Stimulated activated CD8-positive, alpha-beta memory T cell treated with anti-CD3 and anti-CD28 coated beads, Interleukin-15, amount 100 ng/mL, for 24 hours (primary cell): Measurements from ENCODE around the gene CHID1.

Experiments used
- DNase-seq: peaks from one replicate; pipeline ENCODE4 v3.0.0-alpha.2; 2020; ENCODE audit warnings: low read depth

The CHID1 gene

GRCh38 chr11:863910-864827, 46.4 kb downstream of the CHID1 start:
- DNase-seq: no peak

DNA sequence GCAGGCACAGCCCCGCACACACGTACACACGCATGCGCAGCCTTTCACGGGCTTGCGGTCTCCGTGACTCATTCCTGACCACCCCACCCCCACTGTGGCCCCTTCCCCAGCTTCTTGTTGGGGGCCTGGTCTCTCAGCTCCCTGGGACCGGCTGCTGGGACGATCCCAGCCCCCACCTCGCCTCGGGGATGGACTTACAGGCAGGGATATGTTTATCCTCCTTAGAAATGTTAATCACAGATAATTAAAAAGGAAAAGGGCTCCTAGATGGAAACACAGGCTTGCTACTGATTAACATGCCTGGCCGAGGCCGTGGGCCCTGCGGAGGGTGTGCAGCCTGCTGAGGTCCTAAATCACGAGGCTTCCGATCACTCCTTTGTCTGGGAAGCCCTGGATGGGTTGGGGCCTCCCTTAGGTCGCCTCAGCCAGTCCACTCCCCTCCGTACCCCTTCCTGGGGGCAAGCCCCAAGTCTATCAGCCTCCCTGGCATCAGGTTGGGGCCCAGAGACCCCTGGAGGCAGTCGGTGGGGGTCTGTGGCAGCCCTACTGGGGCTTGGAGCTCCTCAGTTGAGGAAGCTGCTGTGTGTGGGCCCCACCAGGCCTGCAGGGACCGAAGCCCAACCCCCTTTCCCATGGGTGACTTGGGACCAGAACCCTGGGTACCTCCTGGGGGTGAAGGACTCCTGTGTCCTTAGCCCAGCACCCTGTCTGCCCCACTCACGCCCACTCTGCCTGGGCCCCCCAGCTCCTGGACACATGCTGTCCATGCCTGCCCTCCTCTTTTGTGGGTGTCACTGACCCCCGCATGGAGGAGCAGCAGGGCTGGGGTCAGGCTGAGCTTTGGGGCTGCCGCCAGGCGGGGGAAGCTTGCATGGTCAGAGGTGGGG, 47.3 kb downstream of the CHID1 start:
- no peak for DNase-seq

DNA sequence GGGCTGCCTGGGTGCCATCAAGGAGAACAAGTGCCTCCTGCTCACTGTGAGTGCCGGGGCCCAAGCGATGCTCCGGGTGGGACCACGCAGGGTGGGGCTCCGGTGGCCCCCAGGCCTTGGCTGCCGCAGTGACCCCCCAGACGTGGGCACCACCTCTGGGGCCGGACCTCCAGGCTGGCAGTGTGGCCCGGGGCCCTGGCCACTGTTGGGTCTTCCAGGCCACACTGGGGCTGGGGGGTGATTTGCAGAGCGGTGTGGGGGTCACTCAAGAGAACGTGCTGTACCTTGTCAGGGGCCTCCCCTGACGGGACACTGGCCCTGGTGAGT, 48.0 kb downstream of the CHID1 start:
- no peak for DNase-seq

DNA sequence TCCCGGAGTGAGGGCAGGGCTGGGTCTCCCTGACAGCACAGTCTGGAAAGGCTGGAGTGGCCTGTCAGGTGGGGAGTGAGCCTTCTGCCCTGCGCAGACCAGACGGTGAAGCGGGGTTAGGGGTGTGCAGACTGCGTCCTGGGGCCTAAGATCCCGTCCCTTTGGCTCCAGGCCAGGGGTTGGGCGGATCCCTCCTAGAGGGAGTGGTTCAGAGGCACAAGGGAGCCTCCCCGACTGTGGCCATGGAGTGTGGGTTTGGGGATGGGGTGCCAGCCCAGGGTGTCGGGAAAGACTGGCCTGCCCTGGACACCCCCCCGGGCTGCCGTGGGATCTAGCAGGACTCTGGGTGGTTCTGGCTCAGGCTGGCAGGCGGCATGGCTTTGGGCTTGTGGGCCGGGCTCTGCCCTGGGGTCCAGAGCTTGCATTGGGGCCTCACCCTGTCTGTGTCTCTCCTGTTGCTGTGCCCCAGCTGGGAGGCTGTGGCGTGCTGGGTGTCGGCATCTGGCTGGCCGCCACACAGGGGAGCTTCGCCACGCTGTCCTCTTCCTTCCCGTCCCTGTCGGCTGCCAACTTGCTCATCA, 48.4 kb downstream of the CHID1 start:
- DNase-seq: no peak

DNA sequence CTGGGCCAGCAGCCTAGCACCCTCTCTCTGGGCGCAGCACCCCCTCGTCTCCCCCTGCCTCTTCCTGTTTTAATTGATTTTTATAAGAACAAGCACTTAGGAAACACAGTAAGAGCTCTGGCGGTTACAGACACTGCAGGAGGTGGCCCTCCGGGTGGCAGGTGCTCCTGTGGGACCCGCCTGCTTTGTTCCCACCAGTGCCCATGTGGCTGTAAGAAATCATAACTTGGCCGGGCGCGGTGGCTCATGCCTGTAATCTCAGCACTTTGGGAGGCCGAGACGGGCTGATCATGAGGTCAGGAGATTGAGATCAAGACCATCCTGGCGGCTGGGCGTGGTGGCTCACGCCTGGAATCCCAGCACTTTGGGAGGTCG, 49.5 kb downstream of the CHID1 start:
- no peak for DNase-seq

DNA sequence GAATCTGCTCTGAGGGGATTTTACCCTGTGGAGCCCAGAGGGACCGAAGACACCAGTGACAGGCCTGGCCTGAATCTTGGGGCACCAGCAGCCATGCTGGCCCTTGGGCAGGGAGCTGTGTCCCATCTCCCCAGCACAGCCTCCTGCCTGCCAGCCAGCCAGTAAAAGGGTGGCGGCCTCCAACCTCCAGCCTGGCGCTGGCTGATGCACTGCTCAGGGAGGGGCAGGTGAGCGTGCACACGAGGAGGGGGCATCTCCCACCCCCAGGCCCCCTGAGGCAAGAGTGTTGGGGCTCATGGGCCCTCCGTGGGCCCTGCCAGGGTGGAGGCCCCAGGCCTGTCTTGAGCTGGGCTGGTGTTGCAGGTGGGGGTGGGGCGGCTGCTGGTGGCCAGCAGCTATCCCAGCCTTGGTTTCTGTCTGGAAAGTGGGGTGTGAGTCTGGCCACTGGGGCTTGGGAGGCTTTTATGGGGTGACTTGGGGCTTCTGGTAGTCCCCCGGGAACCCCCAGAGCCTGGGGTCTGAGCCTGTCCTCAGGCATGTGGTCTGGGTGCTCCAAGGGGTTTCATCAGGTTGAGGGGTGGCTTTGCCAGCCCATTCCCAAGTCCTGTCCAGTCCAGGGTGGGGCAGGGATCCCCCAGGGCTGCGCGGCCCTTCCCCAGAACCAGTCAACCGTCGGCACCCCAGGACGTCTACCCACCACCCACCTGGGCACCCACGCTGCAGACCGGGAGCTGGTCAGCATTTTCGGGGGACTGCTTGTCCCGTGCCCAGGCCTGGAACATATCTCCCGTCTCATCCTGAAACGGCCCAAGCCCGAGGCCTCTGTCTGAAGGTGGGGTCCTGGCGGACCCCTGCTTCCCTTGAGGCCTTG, 50.1 kb downstream of the CHID1 start:
- DNase-seq: no peak

- no peak for DNase-seq
These were observed 51.0 kb downstream of the CHID1 start for GRCh38 chr11:859394-860131.

DNA sequence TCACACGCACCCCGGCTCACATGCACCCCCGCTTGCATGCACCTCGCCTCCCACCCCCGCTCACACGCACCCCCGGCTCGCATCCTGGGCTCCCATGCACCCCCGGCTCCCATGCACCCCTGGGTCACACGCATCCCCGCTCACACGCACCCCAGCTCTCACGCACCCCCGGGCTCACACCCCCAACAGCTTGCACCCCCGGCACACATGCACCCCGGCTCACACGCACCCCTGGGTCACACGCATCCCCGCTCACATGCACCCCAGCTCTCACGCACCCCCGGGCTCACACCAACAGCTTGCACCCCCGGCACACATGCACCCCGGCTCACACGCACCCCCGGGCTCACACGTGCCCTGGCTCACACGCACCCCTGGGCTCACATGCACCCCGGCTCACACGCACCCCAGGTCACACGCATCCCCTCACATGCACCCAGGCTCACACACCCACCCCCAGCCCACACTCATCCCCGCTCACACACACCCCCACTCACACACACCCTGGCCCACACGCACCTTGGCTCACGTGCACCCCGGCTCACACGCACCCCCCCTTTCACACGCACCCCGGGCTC, 51.8 kb downstream of the CHID1 start:
- DNase-seq: no peak

DNA sequence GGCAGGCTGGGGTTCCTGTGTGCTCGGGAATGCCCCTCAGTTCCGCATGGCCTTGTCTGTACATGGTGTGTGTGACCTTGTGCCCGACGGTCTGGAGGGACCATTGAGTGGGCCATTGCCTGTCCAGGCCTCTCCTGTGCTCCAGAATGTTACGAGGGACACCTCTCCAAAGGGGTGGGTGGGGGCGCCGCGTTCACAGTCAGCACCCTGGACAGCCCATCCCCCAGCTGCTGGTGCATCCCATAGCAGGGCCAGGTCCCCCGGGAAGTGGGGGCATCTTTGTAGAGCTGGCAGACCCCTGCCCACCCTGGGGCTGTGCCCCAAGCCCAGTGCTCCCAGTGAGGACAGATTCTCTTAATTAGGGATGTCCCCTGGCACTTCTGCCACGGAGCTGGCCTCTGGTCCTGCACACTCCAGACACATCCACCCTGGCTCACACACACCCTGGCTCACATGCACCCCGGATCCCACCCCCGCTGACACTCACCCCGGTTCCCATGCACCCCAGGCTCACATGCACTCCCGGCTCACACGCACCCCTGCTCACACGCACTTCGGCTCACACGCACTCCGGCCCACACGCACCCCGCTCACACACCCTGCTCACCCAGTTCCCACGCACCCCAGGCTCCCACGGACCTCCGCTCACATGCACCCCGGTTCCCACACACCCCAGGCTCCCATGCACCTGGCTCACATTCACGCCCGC, 52.4 kb downstream of the CHID1 start:
- no peak for DNase-seq

DNA sequence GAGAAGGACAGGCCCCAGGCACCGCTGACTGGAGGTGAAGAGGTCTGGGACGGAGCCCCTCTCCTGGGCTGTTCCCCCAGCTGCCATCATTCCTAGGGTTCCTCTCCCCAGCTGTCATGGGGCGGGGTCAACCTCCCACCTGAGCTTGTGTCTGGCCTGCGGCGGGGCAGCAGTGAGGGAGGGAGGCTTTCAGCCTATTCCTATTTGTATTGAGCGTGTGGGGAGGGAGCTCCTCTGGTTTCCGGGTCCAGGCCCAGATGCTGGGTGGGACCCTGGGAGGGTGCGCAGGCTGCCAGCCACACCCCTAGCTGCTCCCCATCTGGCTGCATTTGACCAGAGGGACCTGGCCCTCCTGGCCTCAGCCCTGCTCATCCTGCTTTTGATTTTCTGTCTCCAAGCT, 54.2 kb downstream of the CHID1 start:
- DNase-seq: no peak

DNA sequence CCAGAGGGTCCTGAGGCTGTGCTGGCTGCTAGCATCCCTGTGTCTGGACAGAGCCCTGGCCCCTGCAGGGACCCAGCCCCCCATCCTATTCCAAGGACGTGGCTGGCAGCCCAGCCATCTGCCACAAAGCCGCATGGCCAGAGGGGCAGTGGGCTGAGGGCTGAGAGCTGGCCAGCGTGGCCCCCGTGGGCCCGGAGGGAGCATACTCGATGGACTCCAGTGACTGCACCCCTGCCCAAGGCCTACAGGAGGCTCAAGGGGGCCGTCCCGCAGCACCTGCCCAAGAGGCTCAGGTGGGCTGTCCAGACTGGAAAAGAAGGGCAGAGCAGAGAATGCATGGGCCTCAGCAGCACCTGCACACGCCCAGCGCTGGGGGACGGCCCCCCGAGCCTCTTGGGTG, 54.8 kb downstream of the CHID1 start:
- DNase-seq: no peak

GRCh38 chr11:855330-855674, 55.3 kb downstream of the CHID1 start:
- DNase-seq: no peak

GRCh38 chr11:854601-855329, 55.8 kb downstream of the CHID1 start:
- no peak for DNase-seq

DNA sequence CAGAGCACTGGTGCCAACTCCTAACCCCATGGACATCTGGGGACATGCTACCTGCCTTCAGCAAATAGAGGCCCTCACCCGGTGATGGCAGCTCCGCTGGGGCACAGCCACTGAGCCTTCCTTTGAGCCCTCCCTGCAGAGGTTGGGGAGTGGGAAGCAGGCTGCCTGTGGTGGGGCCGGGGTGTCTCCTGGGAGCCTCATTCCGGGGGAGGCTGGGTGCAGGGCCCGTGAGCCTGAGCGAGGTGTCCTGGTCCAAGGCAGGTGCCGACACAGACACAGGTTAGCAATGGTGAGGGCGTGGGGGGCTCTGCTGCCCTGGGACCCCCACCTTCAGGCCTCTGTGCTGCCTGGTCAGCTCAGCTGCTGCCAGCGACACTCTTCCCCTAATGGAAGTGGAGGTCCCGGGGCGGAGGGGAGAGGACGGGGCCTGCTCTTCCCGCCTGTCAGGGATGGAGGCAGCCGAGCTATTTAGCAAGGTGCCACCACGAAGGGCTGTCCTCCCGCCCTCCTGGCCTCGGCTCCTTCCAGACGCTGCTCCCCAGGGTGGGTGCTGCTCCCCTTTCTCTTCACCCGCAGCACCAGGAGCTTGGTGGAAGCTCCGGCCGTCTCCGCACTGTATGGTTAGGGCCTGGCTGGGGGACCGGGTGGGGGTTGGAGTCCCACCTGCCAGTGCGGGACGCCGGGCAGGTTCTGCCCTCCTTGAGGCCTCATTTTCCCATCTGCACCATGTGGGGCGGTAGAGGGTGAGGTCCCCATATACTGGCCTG, 56.7 kb downstream of the CHID1 start:
- DNase-seq: no peak

DNA sequence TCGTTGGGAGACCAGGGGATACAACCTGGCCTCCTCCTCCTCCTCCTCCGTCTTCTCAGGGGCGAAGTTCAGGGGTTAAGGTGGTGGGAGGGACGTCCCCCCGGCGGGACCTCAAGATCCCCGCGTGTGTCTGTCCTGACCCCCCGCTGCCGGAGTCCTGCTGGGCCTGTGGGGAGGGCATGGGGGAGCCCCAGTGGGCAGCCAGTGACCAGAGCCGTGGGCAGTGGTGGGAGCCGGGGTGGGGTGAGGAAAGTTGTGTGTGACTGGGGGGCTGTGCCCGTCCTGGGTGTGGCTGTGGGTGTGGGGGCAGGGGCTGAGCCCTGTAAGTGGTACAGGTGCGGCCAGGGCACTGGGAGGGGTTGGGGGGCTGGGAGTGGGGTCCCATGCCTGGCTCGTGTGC, 57.8 kb downstream of the CHID1 start:
- DNase-seq: no peak

GRCh38 chr11:850775-851763, 59.5 kb downstream of the CHID1 start:
- no peak for DNase-seq

DNA sequence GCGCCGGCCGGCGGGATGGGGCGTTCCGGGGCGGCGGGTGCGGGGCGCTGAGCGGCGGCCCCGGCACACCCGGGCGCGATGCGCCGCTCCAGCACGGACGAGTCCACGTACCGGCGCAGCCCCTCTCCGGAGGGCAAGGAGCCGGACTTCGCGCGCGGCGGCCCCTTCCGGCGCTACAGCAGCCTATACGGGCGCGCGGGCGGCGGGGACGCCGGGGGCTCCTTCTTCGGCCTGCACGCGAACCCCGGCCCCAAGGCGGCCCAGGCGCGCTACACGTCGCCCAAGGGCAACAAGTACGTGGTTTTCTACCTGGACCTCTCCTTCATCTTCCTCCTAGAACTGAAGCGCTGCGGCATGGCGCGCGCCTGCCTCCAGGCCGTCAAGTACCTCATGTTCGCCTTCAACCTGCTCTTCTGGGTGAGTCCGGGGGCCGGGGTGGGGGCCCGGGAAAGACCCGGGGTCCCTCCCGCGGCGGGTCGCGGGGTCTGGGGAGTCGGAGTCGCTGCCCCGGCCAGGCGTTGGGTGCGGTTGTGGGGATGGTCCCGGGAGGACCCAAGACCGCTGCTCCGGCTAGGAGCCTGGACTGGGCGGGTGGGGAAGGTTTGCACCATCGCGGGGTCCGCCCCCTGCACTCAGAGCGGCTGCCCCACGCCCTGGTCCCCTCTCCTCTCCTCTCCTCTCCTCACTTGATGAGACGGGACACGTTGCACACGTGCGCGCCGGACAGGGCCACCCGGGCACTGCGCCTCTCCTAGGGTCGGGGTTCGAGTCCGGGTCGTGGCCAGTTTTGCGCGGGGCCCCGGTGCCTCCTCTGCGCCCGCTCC, 60.4 kb downstream of the CHID1 start:
- no peak for DNase-seq
